EH (cell line): ENCODE results near the gene HPSE.

ENCODE experiments used
- DNase-seq: peaks from one replicate; pipeline ENCODE4 v3.0.0-alpha.2; 2015; ENCODE audit warnings: low read depth

The HPSE gene

GRCh38 chr4:83247415-83248357 lies 87.0 kb downstream of the HPSE start:
- no peak for DNase-seq
